HepG2 (cell line): ENCODE data around the gene KRT33A. TPM values are rescaled to one million over a fixed set of nuclear protein-coding genes. Genes with fewer than 3 reads are reported as not detected.

Source experiments
- ATAC-seq: fragments of 200-7000 bp; cut with Tn5 transposase; 3 replicates; pipeline ENCODE4 v1.9.1; 2020; ENCODE audit warnings: mild to moderate bottlenecking, moderate library complexity
- BruUV-seq: library from RNA; stranded (reverse); fragments of 400-500 nt; replicated peaks from 2 replicates; lab custom pipeline; 2021; lab: Mats Ljungman, UMichigan
- CTCF ChIA-PET: fragments of 300-600 bp; formaldehyde crosslinking; extraction: SDS; loops from one replicate; lab custom pipeline; 2021; ENCODE audit warnings: low total read pairs, inconsistent platforms, low intra/inter-chr PET ratio; lab: Yijun Ruan, JAX
- POLR2A ChIA-PET: fragments of 350-600 bp; sonication (Branson Sonifier 250); formaldehyde crosslinking; loops from one replicate; lab custom pipeline; 2020; ENCODE audit warnings: antibody characterized with exemption, inconsistent platforms; lab: Yijun Ruan, JAX
- DNase-seq: peaks from one replicate; pipeline ENCODE4 v3.0.0-alpha.2; 2015; ENCODE audit warnings: low spot score
- FAIRE-seq: peaks from 3 replicates; lab custom pipeline; 2011; peaks lifted over from hg19 to GRCh38; lab: Jason Lieb, UNC
- H2AFZ ChIP-seq: one replicate; pipeline ENCODE4 v1.6.1; 2011; ENCODE audit warnings: low read length, inconsistent platforms
- H3K27ac ChIP-seq: fragments of 300-600 bp; 3 replicates; pipeline ENCODE4 v1.8.0; 2011; ENCODE audit warnings: mixed run types, mild to moderate bottlenecking, mixed read lengths, low read length, inconsistent platforms; ENCODE audit not compliant: insufficient read depth; ENCODE audit errors: extremely low read length
- H3K27me3 ChIP-seq, 2 experiments: fragments of 200-600 bp in 1 of 2; 2 replicates in 1 of 2; 3 replicates in 1 of 2; pipeline versions ENCODE4 v1.6.0 to v1.8.0; 2011; ENCODE audit warnings: low read length in 2 of 2, mild to moderate bottlenecking in 2 of 2, moderate library complexity in 2 of 2, inconsistent platforms in 1 of 2; ENCODE audit not compliant: insufficient read depth in 2 of 2, control insufficient read depth in 1 of 2
- H3K36me3 ChIP-seq, 2 experiments: fragments of 200-600 bp in 1 of 2; replicated peaks in 1 of 2; 2 replicates in 1 of 2; 3 replicates in 1 of 2; pipeline versions ENCODE4 v1.5.1 to v1.8.0; 2011; ENCODE audit warnings: low read length in 2 of 2, inconsistent platforms in 1 of 2; ENCODE audit not compliant: insufficient read depth in 2 of 2, control insufficient read depth in 1 of 2
- H3K4me1 ChIP-seq: 2 replicates; pipeline ENCODE4 v1.5.1; 2012; ENCODE audit warnings: low read length, inconsistent platforms; ENCODE audit not compliant: insufficient read depth
- H3K4me2 ChIP-seq: 2 replicates; pipeline ENCODE4 v1.6.0; 2011; ENCODE audit warnings: low read depth, low read length, inconsistent platforms
- H3K4me3 ChIP-seq, 3 experiments: fragments of 200-600 bp in 1 of 3; sonication (generic), shearing (Covaris generic) in 1 of 3; replicated peaks in 1 of 3; 2 replicates each; pipeline ENCODE4 v1.5.1; 2011 to 2016; ENCODE audit warnings: low read length in 3 of 3, inconsistent platforms in 2 of 3, low read depth in 2 of 3, mild to moderate bottlenecking in 2 of 3, control low read depth in 1 of 3, mixed read lengths in 1 of 3; ENCODE audit not compliant: insufficient read depth in 1 of 3
- H3K79me2 ChIP-seq: one replicate; pipeline ENCODE4 v1.6.1; 2011; ENCODE audit warnings: low read length, inconsistent platforms; ENCODE audit not compliant: insufficient read depth
- H3K9ac ChIP-seq: 2 replicates; pipeline ENCODE4 v1.6.0; 2011; ENCODE audit warnings: mild to moderate bottlenecking, low read depth, low read length, inconsistent platforms; ENCODE audit not compliant: insufficient read depth
- H3K9me3 ChIP-seq: 2 replicates; pipeline ENCODE4 v1.5.1; 2012; ENCODE audit warnings: mild to moderate bottlenecking, low read length
- H4K20me1 ChIP-seq: 2 replicates; pipeline ENCODE4 v1.6.0; 2011; ENCODE audit warnings: inconsistent platforms, mild to moderate bottlenecking, low read length, moderate library complexity; ENCODE audit not compliant: insufficient read depth
- ELF3 ChIP-seq: IDR thresholded peaks from 2 replicates; pipeline ENCODE4 v1.6.1; 2016; ENCODE audit warnings: missing genetic modification reagents, missing compliant biosample characterization
- GATA4 ChIP-seq: sonication (generic); IDR thresholded peaks from 2 replicates; pipeline ENCODE4 v1.6.1; 2016; ENCODE audit warnings: antibody characterized with exemption, low read depth, borderline replicate concordance
- HDAC2 ChIP-seq: sonication (generic); formaldehyde crosslinking; IDR thresholded peaks from 2 replicates; pipeline ENCODE4 v1.4.0; 2020; ENCODE audit warnings: missing genetic modification reagents
- MAF1 ChIP-seq: sonication (generic); formaldehyde crosslinking; IDR thresholded peaks from 2 replicates; pipeline ENCODE4 v1.5.0; 2020; ENCODE audit warnings: missing genetic modification reagents, borderline replicate concordance
- MEIS2 ChIP-seq: sonication (generic); formaldehyde crosslinking; IDR thresholded peaks from 2 replicates; pipeline ENCODE4 v1.9.0; 2021; ENCODE audit warnings: mild to moderate bottlenecking, missing genetic modification reagents
- NFE2L1 ChIP-seq: sonication (generic); formaldehyde crosslinking; IDR thresholded peaks from 2 replicates; pipeline ENCODE4 v1.4.0; 2020; ENCODE audit warnings: missing genetic modification reagents, mild to moderate bottlenecking, borderline replicate concordance
- REL ChIP-seq: sonication (generic); formaldehyde crosslinking; conservative IDR thresholded peaks from 2 replicates; pipeline ENCODE4 v1.8.0; 2022; ENCODE audit warnings: mild to moderate bottlenecking, missing genetic modification reagents, moderate library complexity
- THYN1 ChIP-seq: sonication (generic); formaldehyde crosslinking; IDR thresholded peaks from 2 replicates; pipeline ENCODE4 v1.8.1; 2023; ENCODE audit warnings: low read depth, mild to moderate bottlenecking, moderate library complexity, missing genetic modification reagents, borderline replicate concordance
- ZNF143 ChIP-seq: sonication (generic); formaldehyde crosslinking; IDR thresholded peaks from 2 replicates; pipeline ENCODE4 v1.4.0; 2020; ENCODE audit warnings: missing genetic modification reagents
- ZNF274 ChIP-seq: sonication (generic); formaldehyde crosslinking; IDR thresholded peaks from 2 replicates; pipeline ENCODE4 v1.5.1; 2020; ENCODE audit warnings: mild to moderate bottlenecking, missing genetic modification reagents
- ZNF34 ChIP-seq: sonication (generic); formaldehyde crosslinking; IDR thresholded peaks from 2 replicates; pipeline ENCODE4 v1.4.0; 2020; ENCODE audit warnings: mild to moderate bottlenecking, missing genetic modification reagents, borderline replicate concordance
- ZNF382 ChIP-seq: sonication (generic); formaldehyde crosslinking; IDR thresholded peaks from 2 replicates; pipeline ENCODE4 v1.5.0; 2020; ENCODE audit warnings: missing genetic modification reagents, mild to moderate bottlenecking, borderline replicate concordance
- ZNF567 ChIP-seq: sonication (generic); formaldehyde crosslinking; IDR thresholded peaks from 2 replicates; pipeline ENCODE4 v1.8.1; 2023; ENCODE audit warnings: mild to moderate bottlenecking, missing genetic modification reagents, borderline replicate concordance
- ZNF780A ChIP-seq: sonication (generic); formaldehyde crosslinking; IDR thresholded peaks from 2 replicates; pipeline ENCODE4 v1.8.0; 2022; ENCODE audit warnings: mild to moderate bottlenecking, missing genetic modification reagents, moderate library complexity
- WGBS: methylation state at CpG from one replicate; pipeline ENCODE4 v1.1.6; 2017; ENCODE audit warnings: low lambda C conversion rate; 5-methylcytosine and 5-hydroxymethylcytosine counted together
- in situ Hi-C: cut with HindIII; loops from 2 replicates; pipeline ENCODE4 v1.10.0; 2017; ENCODE audit warnings: low pct_unique_long_range_greater_than_20kb; ENCODE audit not compliant: extremely low pct_ligation_motif_present
- intact Hi-C: fragments of 100-400 bp; cut with micrococcal nuclease; formaldehyde crosslinking; loops from one replicate; pipeline ENCODE4 v1.10.0; 2022; ENCODE audit not compliant: unreplicated experiment
- polyA plus RNA-seq, 8 experiments: library from polyadenylated mRNA; depleted of rRNA in 3 of 8; stranded (reverse) in 7 of 8; unstranded in 1 of 8; fragments of >200 nt; fragmentation: Illumina TruSeq in 4 of 8; extraction: Trizol in 4 of 8; gene quantifications; 2 replicates each; pipeline versions ENCODE4 v1.2.1 to v1.2.3, GENCODE V29; 2011 to 2016; ENCODE audit warnings: low read depth in 4 of 8, missing spikeins in 1 of 8, mixed read lengths in 1 of 8; ENCODE audit not compliant: insufficient read depth in 1 of 8
- total RNA-seq, 5 experiments: library from RNA; depleted of rRNA; stranded (reverse); fragments of >200 nt; fragmentation: Illumina TruSeq; extraction: Trizol; gene quantifications; 2 replicates each; pipeline ENCODE4 v1.2.3, GENCODE V29; 2016; ENCODE audit warnings: low read depth in 1 of 5
- TF ChIP-seq, protein P1 (sequence below): sonication (generic); formaldehyde crosslinking; IDR thresholded peaks from 2 replicates; pipeline ENCODE4 v1.4.0; 2020; ENCODE audit warnings: missing genetic modification reagents, borderline replicate concordance
- TF ChIP-seq, protein P2 (sequence below): sonication (generic); formaldehyde crosslinking; IDR thresholded peaks from 2 replicates; pipeline ENCODE4 v1.5.0; 2020; ENCODE audit warnings: missing genetic modification reagents
- TF ChIP-seq, protein P3 (sequence below): sonication (generic); formaldehyde crosslinking; IDR thresholded peaks from 2 replicates; pipeline ENCODE4 v1.4.0; 2020; ENCODE audit warnings: mild to moderate bottlenecking, missing genetic modification reagents

The KRT33A gene
- total and polyA plus RNA-seq, 2 of the 13 experiments (the other 11 are each of a cell fraction or from before 2014, with no cell fraction given): not detected

DNA sequence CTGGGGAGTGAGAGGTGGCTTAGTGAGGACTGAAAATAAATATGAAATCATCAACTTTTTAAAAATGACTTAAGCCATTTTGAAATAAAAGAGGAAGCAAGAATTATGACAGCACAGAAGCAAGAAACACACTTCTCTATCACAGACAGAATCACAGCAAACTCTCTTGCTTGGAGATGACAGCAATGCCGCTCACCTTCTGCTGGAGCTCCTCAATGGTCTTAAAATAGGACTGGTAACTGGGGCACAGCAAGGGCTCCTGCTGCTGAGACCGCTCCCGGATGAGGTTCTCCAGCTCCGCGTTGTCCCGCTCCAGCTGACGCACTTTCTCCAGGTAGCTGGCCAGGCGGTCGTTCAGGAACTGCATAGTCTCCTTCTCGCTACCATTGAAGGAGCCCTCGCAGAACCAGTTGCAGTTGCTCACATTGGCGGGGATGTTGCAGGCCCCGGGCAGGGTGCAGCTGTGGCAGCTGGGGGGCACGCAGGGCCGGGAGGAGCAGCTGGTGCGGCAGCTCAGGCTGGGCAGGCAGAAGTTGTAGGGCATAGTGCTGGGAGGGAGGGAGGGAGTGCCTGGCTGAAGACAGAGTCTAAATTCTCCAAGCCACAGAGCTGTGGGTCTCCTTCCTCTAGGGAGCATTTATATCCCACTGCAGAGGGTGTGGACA is 46.5 kb upstream of the KRT33A start, which contains the start of gene KRT31 (continued):
- no peak for TF ChIP-seq ZNF34 (CRISPR knock-in tag)

DNA sequence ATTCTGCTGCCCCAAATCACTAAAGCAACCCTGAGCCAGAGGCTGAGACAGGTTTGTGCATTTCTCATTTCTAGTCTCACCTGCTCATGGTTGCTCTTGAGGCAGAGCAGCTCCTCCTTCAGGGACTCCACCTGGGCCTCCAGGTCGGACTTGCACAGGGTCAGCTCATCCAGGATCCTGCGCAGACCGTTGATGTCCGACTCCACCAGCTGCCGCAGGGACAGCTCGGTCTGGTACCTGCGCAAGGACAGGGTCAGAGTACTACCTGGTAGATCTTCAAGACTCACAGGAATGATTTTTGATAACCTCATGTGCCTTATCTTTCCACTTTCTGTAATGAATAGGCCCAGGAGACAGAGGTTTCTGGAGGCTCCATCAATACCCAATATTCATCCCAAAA is 45.7 kb upstream of the KRT33A start:
- TF ChIP-seq ZNF143 (CRISPR knock-in tag): no peak
- no peak for TF ChIP-seq THYN1 (CRISPR knock-in tag)
- TF ChIP-seq MAF1: no peak
- no peak for TF ChIP-seq NFE2L1
- no peak for TF ChIP-seq ZNF382 (CRISPR knock-in tag)
- TF ChIP-seq REL (CRISPR knock-in tag): no peak
- TF ChIP-seq, protein P1, sequence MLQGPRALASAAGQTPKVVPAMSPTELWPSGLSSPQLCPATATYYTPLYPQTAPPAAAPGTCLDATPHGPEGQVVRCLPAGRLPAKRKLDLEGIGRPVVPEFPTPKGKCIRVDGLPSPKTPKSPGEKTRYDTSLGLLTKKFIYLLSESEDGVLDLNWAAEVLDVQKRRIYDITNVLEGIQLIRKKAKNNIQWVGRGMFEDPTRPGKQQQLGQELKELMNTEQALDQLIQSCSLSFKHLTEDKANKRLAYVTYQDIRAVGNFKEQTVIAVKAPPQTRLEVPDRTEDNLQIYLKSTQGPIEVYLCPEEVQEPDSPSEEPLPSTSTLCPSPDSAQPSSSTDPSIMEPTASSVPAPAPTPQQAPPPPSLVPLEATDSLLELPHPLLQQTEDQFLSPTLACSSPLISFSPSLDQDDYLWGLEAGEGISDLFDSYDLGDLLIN: no peak
- TF ChIP-seq, protein P2, sequence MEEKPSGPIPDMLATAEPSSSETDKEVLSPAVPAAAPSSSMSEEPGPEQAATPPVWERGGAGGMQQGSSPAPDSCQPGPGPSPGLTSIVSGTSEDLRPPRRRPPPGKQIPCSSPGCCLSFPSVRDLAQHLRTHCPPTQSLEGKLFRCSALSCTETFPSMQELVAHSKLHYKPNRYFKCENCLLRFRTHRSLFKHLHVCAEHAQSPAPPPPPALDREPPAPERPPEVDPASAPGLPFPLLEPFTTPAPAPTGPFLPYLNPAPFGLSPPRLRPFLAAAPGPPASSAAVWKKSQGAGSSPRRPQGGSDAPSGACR: no peak
- no peak for TF ChIP-seq MEIS2 (CRISPR knock-in tag)
- no peak for TF ChIP-seq GATA4
- TF ChIP-seq ELF3 (CRISPR knock-in tag): no peak
- no peak for TF ChIP-seq ZNF780A (CRISPR knock-in tag)
- TF ChIP-seq ZNF567 (CRISPR knock-in tag): no peak
- no peak for TF ChIP-seq ZNF274 (CRISPR knock-in tag)
- no peak for TF ChIP-seq HDAC2 (CRISPR knock-in tag)
- TF ChIP-seq, protein P3, sequence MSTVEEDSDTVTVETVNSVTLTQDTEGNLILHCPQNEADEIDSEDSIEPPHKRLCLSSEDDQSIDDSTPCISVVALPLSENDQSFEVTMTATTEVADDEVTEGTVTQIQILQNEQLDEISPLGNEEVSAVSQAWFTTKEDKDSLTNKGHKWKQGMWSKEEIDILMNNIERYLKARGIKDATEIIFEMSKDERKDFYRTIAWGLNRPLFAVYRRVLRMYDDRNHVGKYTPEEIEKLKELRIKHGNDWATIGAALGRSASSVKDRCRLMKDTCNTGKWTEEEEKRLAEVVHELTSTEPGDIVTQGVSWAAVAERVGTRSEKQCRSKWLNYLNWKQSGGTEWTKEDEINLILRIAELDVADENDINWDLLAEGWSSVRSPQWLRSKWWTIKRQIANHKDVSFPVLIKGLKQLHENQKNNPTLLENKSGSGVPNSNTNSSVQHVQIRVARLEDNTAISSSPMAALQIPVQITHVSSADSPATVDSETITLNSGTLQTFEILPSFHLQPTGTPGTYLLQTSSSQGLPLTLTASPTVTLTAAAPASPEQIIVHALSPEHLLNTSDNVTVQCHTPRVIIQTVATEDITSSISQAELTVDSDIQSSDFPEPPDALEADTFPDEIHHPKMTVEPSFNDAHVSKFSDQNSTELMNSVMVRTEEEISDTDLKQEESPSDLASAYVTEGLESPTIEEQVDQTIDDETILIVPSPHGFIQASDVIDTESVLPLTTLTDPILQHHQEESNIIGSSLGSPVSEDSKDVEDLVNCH (CRISPR knock-in tag): no peak
- Histone ChIP-seq H4K20me1 (no peaks in the 10 kb centered on the region), H3K27me3 (peaks cover 2 to 11% of the 10 kb centered on the region in 2 experiments; a peak in 3 of 5 replicates), H3K27ac (no peak overlapping the region), H2AFZ (no peak overlapping the region), H3K36me3 (no peaks in the 10 kb centered on the region), H3K4me3 (no peak overlapping the region), H3K4me2 (no peak overlapping the region), H3K4me1 (no peaks in the 10 kb centered on the region), H3K9me3 (no peaks in the 10 kb centered on the region), H3K9ac (no peak overlapping the region), H3K79me2 (no peaks in the 10 kb centered on the region)
- WGBS: 76% methylated on average over 7 of the region's 7 CpGs
- in situ Hi-C loops: no loop called here
- DNase-seq: no peak
- ChIA-PET POLR2A (no interaction called here), CTCF (no interaction called here)
- FAIRE-seq: no peak
- no TSS peak for BruUV-seq
- no peak for ATAC-seq
- intact Hi-C loops: no loop called here
